Ascending aorta (tissue), 2 donors: ENCODE data around the gene CCDC137. TPM values are rescaled to one million over a fixed set of nuclear protein-coding genes. Genes with fewer than 3 reads are reported as not detected.

Source experiments
- DNase-seq, 2 donors: peaks; one replicate each; pipeline ENCODE4 v3.0.0-alpha.2; 2019; ENCODE audit warnings: low spot score in 2 of 2
- H3K27ac ChIP-seq, 2 donors: fragments of 200-600 bp; sonication (generic); one replicate each; pipeline ENCODE4 v1.5.1; 2016 to 2017; ENCODE audit warnings: mild to moderate bottlenecking in 1 of 2
- H3K27me3 ChIP-seq: fragments of 200-600 bp; sonication (generic); one replicate; pipeline ENCODE4 v1.5.1; 2017
- H3K36me3 ChIP-seq, 2 donors: fragments of 200-600 bp; sonication (generic); one replicate each; pipeline ENCODE4 v1.5.1; 2016
- H3K4me1 ChIP-seq, 2 donors: fragments of 200-600 bp; sonication (generic); one replicate each; pipeline ENCODE4 v1.5.1; 2016 to 2017; ENCODE audit warnings: mild to moderate bottlenecking in 1 of 2
- H3K4me3 ChIP-seq, 2 donors: fragments of 200-600 bp; sonication (generic); one replicate each; pipeline ENCODE4 v1.5.1; 2016 to 2017; ENCODE audit warnings: mild to moderate bottlenecking in 1 of 2
- H3K9me3 ChIP-seq, 2 donors: fragments of 200-600 bp; sonication (generic); one replicate each; pipeline ENCODE4 v1.5.1; 2016
- CTCF ChIP-seq, 3 experiments: fragments of 200-600 bp in 2 of 3; fragments of 450-650 bp in 1 of 3; sonication (generic) in 2 of 3; IDR thresholded peaks; one replicate each; pipeline ENCODE4 v1.5.1; 2016 to 2019; ENCODE audit warnings: antibody characterized with exemption in 3 of 3, mild to moderate bottlenecking in 1 of 3, moderate library complexity in 1 of 3
- intact Hi-C: fragments of 100-400 bp; cut with DNase I; formaldehyde crosslinking; loops from one replicate; pipeline ENCODE4 v1.15.1; 2023
- total RNA-seq: library from RNA; depleted of rRNA; stranded (reverse); fragments of >200 nt; gene quantifications from one replicate; pipeline ENCODE4 v1.1.0, GENCODE V29; 2016

The CCDC137 gene
- total RNA-seq, 1 donor from 2014 or later, result 15.8 TPM

GRCh38 chr17:81683584-81684441, 17.3 kb downstream of the CCDC137 start, which contains the start of the genes ARL16 and HGS:
TSS of gene ARL16 (minus strand) at chr17:81683797. CDS start at chr17:81683753, 44 bp downstream.
TSS of gene HGS (plus strand) at chr17:81684011. CDS start at chr17:81684067, 56 bp downstream.
- H3K9me3 ChIP-seq, result no peaks in the 10 kb centered on the region
- H3K36me3 ChIP-seq, result peaks cover 28 to 31% of the 10 kb centered on the region in 2 donors
- peak; percentile 95 to 99 for DNase-seq
- peak within 1 kb of the TSS; percentile 82 to 89 for H3K27ac ChIP-seq
- no peak for TF ChIP-seq CTCF (IDR thresholded peaks at IDR 0.05)
- peaks cover 14 to 20% of the 10 kb centered on the region in 2 donors for H3K4me1 ChIP-seq
- intact Hi-C loops, result loop anchor here (1.0 kb wide), 2 partner anchors 18 to 19 kb away; partner anchors contain the start of genes CCDC137, MRPL12 and OXLD1
- H3K4me3 ChIP-seq, result peak within 1 kb of the TSS; percentile 66 to 84
- H3K27me3 ChIP-seq, result no peaks in the 10 kb centered on the region

- intact Hi-C loops, result no loop called here
- no peak for TF ChIP-seq CTCF (IDR thresholded peaks at IDR 0.05)
- Histone ChIP-seq H3K4me1 (peaks cover 14 to 20% of the 10 kb centered on the region in 2 donors), H3K9me3 (no peaks in the 10 kb centered on the region), H3K4me3 (peak overlapping the region; percentile 66 to 84), H3K36me3 (peaks cover 35 to 38% of the 10 kb centered on the region in 2 donors), H3K27me3 (no peaks in the 10 kb centered on the region), H3K27ac (peak overlapping the region; percentile 82 to 89)
- no peak for DNase-seq
These were observed 17.9 kb downstream of the CCDC137 start for GRCh38 chr17:81684442-81684911.

- no peak for TF ChIP-seq CTCF (IDR thresholded peaks at IDR 0.05)
- intact Hi-C loops, result no loop called here
- H3K4me1 ChIP-seq, result peaks cover 14 to 20% of the 10 kb centered on the region in 2 donors
- no peak for DNase-seq
- peaks cover 41 to 44% of the 10 kb centered on the region in 2 donors for H3K36me3 ChIP-seq
- no peaks in the 10 kb centered on the region for H3K9me3 ChIP-seq
- no peaks in the 10 kb centered on the region for H3K27me3 ChIP-seq
- peak overlapping the region; percentile 66 to 84 for H3K4me3 ChIP-seq
- H3K27ac ChIP-seq, result peak overlapping the region; percentile 82 to 89
These were observed 18.6 kb downstream of the CCDC137 start for GRCh38 chr17:81685108-81685507.

GRCh38 chr17:81686614-81687013, 20.1 kb downstream of the CCDC137 start:
- Histone ChIP-seq H3K4me3 (no peak overlapping the region), H3K36me3 (peaks cover 56 to 59% of the 10 kb centered on the region in 2 donors), H3K27ac (no peak overlapping the region), H3K4me1 (peaks cover 14 to 20% of the 10 kb centered on the region in 2 donors), H3K27me3 (no peaks in the 10 kb centered on the region), H3K9me3 (no peaks in the 10 kb centered on the region)
- no peak for TF ChIP-seq CTCF (IDR thresholded peaks at IDR 0.05)
- no peak for DNase-seq
- intact Hi-C loops, result no loop called here

- Histone ChIP-seq H3K4me3 (no peak overlapping the region), H3K4me1 (peaks cover 14% of the 10 kb centered on the region in 2 donors), H3K9me3 (no peaks in the 10 kb centered on the region), H3K27ac (no peak overlapping the region), H3K27me3 (no peaks in the 10 kb centered on the region), H3K36me3 (peaks cover 70 to 73% of the 10 kb centered on the region in 2 donors)
- no peak for TF ChIP-seq CTCF (IDR thresholded peaks at IDR 0.05)
- intact Hi-C loops, result no loop called here
- DNase-seq, result no peak
These were observed 21.4 kb downstream of the CCDC137 start for GRCh38 chr17:81687770-81688541.
